NCI-H69 (cell line): ENCODE measurements around the gene GLT8D2.
A peak's percentile ranks its signal among the peaks of the same experiment; 100 is the strongest.

Experiments used
- DNase-seq: peaks from one replicate; lab custom pipeline; 2025; lab: John Stamatoyannopoulos, UW

The GLT8D2 gene

GRCh38 chr12:104000807-104001434, 49.1 kb downstream of the GLT8D2 start:
- no peak for DNase-seq

- no peak for DNase-seq
Measured at GRCh38 chr12:103998976-103999375, 51.0 kb downstream of the GLT8D2 start.

GRCh38 chr12:103997286-103997900, 52.6 kb downstream of the GLT8D2 start:
- DNase-seq, result no peak

GRCh38 chr12:103996595-103996994, 53.4 kb downstream of the GLT8D2 start:
- DNase-seq, result no peak

GRCh38 chr12:103994235-103994634, 55.8 kb downstream of the GLT8D2 start:
- no peak for DNase-seq

GRCh38 chr12:103986829-103987228, 63.2 kb downstream of the GLT8D2 start:
- DNase-seq, result no peak

GRCh38 chr12:103978384-103978982, 71.5 kb downstream of the GLT8D2 start:
- DNase-seq, result no peak

- no peak for DNase-seq
Measured at GRCh38 chr12:103975368-103975767, 74.6 kb downstream of the GLT8D2 start.

- DNase-seq, result no peak
Measured at GRCh38 chr12:103973909-103974308, 76.1 kb downstream of the GLT8D2 start.

GRCh38 chr12:103969391-103969790, 80.6 kb downstream of the GLT8D2 start:
- DNase-seq, result no peak

GRCh38 chr12:103966736-103967135, 83.3 kb downstream of the GLT8D2 start:
- DNase-seq, result no peak

- peak; percentile 100 for DNase-seq
Measured at GRCh38 chr12:103965590-103966504, 84.1 kb downstream of the GLT8D2 start, which contains the start of gene TDG. Gene TDG (plus strand): TSS chr12:103965872. CDS start chr12:103966038, 166 bp downstream.

GRCh38 chr12:103965255-103965589, 84.8 kb downstream of the GLT8D2 start:
- no peak for DNase-seq

- no peak for DNase-seq
Measured at GRCh38 chr12:103964805-103965204, 85.2 kb downstream of the GLT8D2 start.

GRCh38 chr12:103962493-103962892, 87.5 kb downstream of the GLT8D2 start:
- DNase-seq, result peak; percentile 30

GRCh38 chr12:103960616-103961227, 89.3 kb downstream of the GLT8D2 start:
- peak; percentile 27 for DNase-seq

GRCh38 chr12:103958621-103959020, 91.4 kb downstream of the GLT8D2 start:
- no peak for DNase-seq

GRCh38 chr12:103957865-103958388, 92.1 kb downstream of the GLT8D2 start:
- no peak for DNase-seq

- DNase-seq, result no peak
Measured at GRCh38 chr12:103956509-103957027, 93.4 kb downstream of the GLT8D2 start.

- peak; percentile 62 for DNase-seq
Measured at GRCh38 chr12:103955811-103956508, 94.0 kb downstream of the GLT8D2 start.

- no peak for DNase-seq
Measured at GRCh38 chr12:103952497-103952896, 97.5 kb downstream of the GLT8D2 start.
